BE2C (cell line): ENCODE measurements around the gene COL25A1. TPM values are rescaled to one million over a fixed set of nuclear protein-coding genes. Genes with fewer than 3 reads are reported as not detected.

Experiments
- DNase-seq: peaks from one replicate; pipeline ENCODE4 v3.0.0-alpha.2; 2020
- H3K27me3 ChIP-seq: fragments of 250-450 bp; sonication (Bioruptor Pico); 2 replicates; pipeline ENCODE4 v1.5.1; 2020; ENCODE audit warnings: mild to moderate bottlenecking
- H3K36me3 ChIP-seq: fragments of 250-450 bp; sonication (Bioruptor Pico); 2 replicates; pipeline ENCODE4 v1.5.1; 2020; ENCODE audit warnings: mild to moderate bottlenecking
- H3K4me1 ChIP-seq: fragments of 250-450 bp; sonication (Bioruptor Pico); 2 replicates; pipeline ENCODE4 v1.5.1; 2020
- H3K4me3 ChIP-seq: 2 replicates; pipeline ENCODE4 v1.5.1; 2011; ENCODE audit warnings: low read depth, low read length
- H3K9me3 ChIP-seq: fragments of 250-450 bp; sonication (Bioruptor Pico); 2 replicates; pipeline ENCODE4 v1.5.1; 2020
- polyA plus RNA-seq: library from polyadenylated mRNA; unstranded; fragments of >200 nt; gene quantifications from one replicate; pipeline ENCODE4 v1.2.1, GENCODE V29; 2012; ENCODE audit warnings: low read depth, missing spikeins; ENCODE audit not compliant: insufficient read length, insufficient read depth
- TF ChIP-seq, protein P1 (sequence below): IDR thresholded peaks from 2 replicates; pipeline ENCODE4 v1.5.1; 2012; ENCODE audit warnings: mild to moderate bottlenecking, low read depth, low read length

The COL25A1 gene
- not detected for polyA plus RNA-seq

DNA sequence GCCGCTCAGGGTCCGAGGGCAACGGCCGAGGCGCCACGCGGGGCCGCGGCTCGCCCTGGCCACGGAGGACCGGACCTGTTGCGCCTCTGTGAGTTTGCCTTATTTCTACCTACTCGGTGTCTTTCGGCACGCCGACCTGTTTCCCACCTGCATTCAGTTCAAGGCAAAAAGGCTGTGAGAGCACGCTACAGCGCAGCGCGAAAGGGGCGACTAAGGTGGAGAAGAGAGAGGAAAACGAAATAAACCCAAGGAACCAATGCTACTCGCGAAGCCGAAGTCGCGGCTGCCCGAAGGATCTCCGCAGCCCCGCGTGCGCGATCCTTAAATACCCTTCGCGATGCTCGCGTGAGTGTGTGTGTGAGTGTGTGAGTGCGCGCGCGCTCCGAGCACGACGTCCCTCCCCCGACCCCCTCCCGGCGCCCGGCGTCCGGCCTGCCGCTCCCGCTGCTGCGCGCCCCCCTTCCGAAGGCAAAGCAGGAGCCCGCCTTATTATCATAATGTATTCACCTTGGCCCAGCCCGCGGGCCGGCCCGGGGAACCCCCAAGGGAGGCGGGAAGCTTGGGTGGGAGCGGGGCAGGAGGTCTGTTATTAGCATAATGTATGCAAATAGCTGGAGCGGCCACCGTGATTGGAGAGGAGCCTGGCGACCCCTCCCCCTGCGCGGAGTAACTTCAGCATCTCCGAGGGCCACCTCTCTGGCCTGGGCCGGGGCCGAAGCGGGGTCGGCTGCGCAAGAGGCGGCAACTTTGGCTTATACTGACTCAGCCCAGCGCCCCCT lies at the start of gene COL25A1:
COL25A1 (minus strand) TSS at position 298 of the 779 bp plus-strand sequence.
- Histone ChIP-seq H3K36me3 (no peaks in the 10 kb centered on the region), H3K9me3 (no peaks in the 10 kb centered on the region; the same call in 1 of the 2 replicates), H3K4me3 (peak within 1 kb of the TSS; percentile 52), H3K27me3 (peaks cover 36% of the 10 kb centered on the region), H3K4me1 (no peaks in the 10 kb centered on the region)
- DNase-seq, result peak; percentile 93
- TF ChIP-seq, protein P1, sequence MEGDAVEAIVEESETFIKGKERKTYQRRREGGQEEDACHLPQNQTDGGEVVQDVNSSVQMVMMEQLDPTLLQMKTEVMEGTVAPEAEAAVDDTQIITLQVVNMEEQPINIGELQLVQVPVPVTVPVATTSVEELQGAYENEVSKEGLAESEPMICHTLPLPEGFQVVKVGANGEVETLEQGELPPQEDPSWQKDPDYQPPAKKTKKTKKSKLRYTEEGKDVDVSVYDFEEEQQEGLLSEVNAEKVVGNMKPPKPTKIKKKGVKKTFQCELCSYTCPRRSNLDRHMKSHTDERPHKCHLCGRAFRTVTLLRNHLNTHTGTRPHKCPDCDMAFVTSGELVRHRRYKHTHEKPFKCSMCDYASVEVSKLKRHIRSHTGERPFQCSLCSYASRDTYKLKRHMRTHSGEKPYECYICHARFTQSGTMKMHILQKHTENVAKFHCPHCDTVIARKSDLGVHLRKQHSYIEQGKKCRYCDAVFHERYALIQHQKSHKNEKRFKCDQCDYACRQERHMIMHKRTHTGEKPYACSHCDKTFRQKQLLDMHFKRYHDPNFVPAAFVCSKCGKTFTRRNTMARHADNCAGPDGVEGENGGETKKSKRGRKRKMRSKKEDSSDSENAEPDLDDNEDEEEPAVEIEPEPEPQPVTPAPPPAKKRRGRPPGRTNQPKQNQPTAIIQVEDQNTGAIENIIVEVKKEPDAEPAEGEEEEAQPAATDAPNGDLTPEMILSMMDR, result no peak

DNA sequence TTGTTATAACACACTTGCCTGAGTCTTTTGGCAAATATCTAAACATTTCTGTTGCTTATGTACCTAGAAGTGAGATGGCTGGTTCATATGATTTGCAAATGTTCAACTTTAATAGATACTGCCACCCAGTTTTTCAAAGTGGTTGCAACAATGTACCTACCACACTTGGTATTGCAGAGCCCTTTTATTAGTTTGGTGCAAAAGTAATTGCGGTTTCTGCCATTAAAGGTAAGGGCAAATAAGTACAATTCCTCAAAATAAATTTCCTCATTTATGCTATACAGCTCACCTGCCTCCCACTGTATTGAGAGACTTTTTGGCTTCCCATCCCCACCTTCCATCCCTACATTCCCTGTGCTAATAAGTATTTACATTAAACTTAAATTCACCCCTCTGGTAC lies 47.7 kb upstream of the COL25A1 start:
- DNase-seq, result no peak
- no peaks in the 10 kb centered on the region for H3K36me3 ChIP-seq
- no peak overlapping the region for H3K4me3 ChIP-seq
- no peaks in the 10 kb centered on the region for H3K4me1 ChIP-seq
- no peaks in the 10 kb centered on the region for H3K27me3 ChIP-seq
- H3K9me3 ChIP-seq, result no peaks in the 10 kb centered on the region; the same call in 1 of the 2 replicates
- TF ChIP-seq, protein P1, result no peak

GRCh38 chr4:109334129-109335105 lies 32.0 kb upstream of the COL25A1 start:
- no peak for DNase-seq
- no peaks in the 10 kb centered on the region for H3K4me1 ChIP-seq
- no peak overlapping the region for H3K4me3 ChIP-seq
- TF ChIP-seq, protein P1, result no peak
- no peaks in the 10 kb centered on the region for H3K9me3 ChIP-seq
- no peaks in the 10 kb centered on the region for H3K27me3 ChIP-seq
- H3K36me3 ChIP-seq, result no peaks in the 10 kb centered on the region

DNA sequence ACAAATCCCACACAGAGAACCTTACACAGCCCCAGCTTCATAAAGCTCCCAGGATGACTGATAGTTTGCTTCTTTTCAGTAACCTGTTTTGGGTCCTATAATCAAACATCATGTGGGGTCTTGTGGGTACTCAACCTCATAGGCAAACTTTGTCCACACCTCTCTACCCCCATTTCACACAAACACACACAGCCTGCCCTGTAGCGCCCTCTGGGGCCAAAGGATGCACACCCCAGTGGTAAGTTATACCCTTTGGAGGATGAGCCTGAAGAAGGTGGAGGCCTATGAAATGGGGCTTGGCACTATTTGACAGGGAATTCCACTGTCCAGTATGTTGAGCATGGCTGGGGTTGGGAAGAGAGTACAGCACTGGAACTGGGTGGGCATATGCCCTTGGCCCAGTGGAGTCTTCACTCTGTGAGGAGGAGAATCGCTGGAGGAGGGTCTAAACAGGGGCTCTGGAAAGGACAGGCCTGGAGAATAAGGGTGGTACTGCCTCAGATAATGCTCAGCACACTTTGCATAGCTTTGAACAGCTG lies 30.5 kb upstream of the COL25A1 start:
- Histone ChIP-seq H3K4me1 (no peaks in the 10 kb centered on the region), H3K36me3 (no peaks in the 10 kb centered on the region), H3K9me3 (no peaks in the 10 kb centered on the region), H3K27me3 (no peaks in the 10 kb centered on the region), H3K4me3 (no peak overlapping the region)
- peak; percentile 18 for DNase-seq
- TF ChIP-seq, protein P1, result peak; percentile 39; the same call in 1 of the 2 replicates

DNA sequence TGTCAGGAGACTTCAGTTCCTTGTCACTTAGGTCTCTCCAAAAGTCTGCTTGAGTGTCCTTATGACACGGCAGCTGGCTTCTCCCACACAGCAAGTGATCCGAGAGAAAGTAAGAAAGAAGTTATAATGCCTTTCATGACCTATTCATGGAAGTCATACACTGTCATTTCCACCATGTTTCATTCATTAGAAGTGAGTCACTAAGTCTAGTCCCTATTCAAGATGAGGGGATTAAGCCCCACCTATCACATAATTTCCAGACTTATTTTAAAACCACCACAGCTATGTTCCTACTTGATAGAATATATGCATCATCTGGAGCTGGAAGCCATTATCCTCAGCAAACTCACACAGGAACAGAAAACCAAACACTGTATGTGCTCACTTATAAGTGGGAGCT lies 25.2 kb upstream of the COL25A1 start:
- Histone ChIP-seq H3K4me1 (no peaks in the 10 kb centered on the region), H3K9me3 (no peaks in the 10 kb centered on the region), H3K4me3 (no peak overlapping the region), H3K27me3 (no peaks in the 10 kb centered on the region), H3K36me3 (no peaks in the 10 kb centered on the region)
- TF ChIP-seq, protein P1, result no peak
- no peak for DNase-seq
